Omental fat pad (tissue), 4 donors: Measurements from ENCODE around the gene SKOR1. TPM values are rescaled to one million over a fixed set of nuclear protein-coding genes. Genes with fewer than 3 reads are reported as not detected.

Experiments
- ATAC-seq: fragments of 150-250 bp; one replicate; pipeline ENCODE4 v1.9.1; 2016; ENCODE audit warnings: mild to moderate bottlenecking, moderate library complexity; ENCODE audit not compliant: low FRiP score
- DNase-seq: peaks from one replicate; pipeline ENCODE4 v3.0.0-alpha.2; 2019; ENCODE audit warnings: low spot score
- total RNA-seq, 4 donors: library from RNA; depleted of rRNA; stranded (reverse); fragments of >200 nt; gene quantifications; one replicate each; pipeline ENCODE4 v1.1.0, GENCODE V29; 2016
- TF ChIP-seq, protein P1 (sequence below), 3 donors: fragments of 450-650 bp; IDR thresholded peaks; one replicate each; pipeline ENCODE4 v1.5.1; 2016 to 2017; ENCODE audit warnings: antibody characterized with exemption in 3 of 3, mild to moderate bottlenecking in 3 of 3, moderate library complexity in 2 of 3

Gene SKOR1
- total RNA-seq, 4 donors from 2014 or later, result 0.19 to 1.1 (median 0.49) TPM

- DNase-seq, result no peak
- no peak for ATAC-seq
- TF ChIP-seq, protein P1, sequence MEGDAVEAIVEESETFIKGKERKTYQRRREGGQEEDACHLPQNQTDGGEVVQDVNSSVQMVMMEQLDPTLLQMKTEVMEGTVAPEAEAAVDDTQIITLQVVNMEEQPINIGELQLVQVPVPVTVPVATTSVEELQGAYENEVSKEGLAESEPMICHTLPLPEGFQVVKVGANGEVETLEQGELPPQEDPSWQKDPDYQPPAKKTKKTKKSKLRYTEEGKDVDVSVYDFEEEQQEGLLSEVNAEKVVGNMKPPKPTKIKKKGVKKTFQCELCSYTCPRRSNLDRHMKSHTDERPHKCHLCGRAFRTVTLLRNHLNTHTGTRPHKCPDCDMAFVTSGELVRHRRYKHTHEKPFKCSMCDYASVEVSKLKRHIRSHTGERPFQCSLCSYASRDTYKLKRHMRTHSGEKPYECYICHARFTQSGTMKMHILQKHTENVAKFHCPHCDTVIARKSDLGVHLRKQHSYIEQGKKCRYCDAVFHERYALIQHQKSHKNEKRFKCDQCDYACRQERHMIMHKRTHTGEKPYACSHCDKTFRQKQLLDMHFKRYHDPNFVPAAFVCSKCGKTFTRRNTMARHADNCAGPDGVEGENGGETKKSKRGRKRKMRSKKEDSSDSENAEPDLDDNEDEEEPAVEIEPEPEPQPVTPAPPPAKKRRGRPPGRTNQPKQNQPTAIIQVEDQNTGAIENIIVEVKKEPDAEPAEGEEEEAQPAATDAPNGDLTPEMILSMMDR (IDR thresholded peaks at IDR 0.05), result no peak
Observed at GRCh38 chr15:67784856-67785430, 40.4 kb upstream of the SKOR1 start.

- TF ChIP-seq, protein P1 (IDR thresholded peaks at IDR 0.05), result no peak
- no peak for DNase-seq
- ATAC-seq, result no peak
Observed at GRCh38 chr15:67785431-67785830, 39.9 kb upstream of the SKOR1 start.

- TF ChIP-seq, protein P1 (IDR thresholded peaks at IDR 0.05), result no peak
- no peak for DNase-seq
- no peak for ATAC-seq
Observed at GRCh38 chr15:67786646-67787045, 38.7 kb upstream of the SKOR1 start.

- DNase-seq, result no peak
- TF ChIP-seq, protein P1 (IDR thresholded peaks at IDR 0.05), result no peak
- no peak for ATAC-seq
Observed at GRCh38 chr15:67788986-67789385, 36.3 kb upstream of the SKOR1 start.

DNA sequence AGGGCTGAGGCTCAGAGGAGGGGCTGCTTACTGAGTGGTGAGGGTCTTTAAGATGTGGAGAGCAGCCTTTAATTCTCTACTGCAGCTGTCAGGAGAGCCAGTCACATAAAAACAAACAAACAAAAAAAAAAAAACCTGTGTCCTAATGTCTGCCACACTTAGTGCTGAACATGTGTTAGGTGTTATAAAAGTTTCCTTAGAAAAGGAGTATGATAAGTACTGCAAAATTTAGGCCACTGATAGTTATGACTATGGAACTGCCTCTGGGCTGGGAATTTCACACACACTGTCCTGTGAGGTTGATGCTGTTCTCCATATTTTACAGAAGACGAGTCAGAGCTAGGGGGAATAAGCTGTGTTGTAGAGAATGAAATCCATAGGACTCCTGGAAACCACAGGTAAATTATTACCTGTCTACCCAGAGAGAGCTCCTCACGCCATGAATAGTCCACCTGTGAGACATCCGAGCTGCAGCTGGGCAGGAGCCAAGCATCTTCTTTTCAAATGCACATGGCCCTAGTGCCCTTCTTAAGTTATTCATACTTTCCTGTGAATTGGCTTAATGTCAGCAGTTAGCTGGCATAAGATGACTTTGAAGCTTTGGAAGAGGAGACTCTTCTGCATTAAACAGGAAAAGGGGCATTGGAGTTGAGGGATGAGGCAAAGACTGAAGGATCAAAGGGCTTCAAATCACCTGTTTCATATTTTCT, 34.5 kb upstream of the SKOR1 start:
- ATAC-seq (no peak), DNase-seq (no peak)
- TF ChIP-seq, protein P1 (IDR thresholded peaks at IDR 0.05), result no peak

DNA sequence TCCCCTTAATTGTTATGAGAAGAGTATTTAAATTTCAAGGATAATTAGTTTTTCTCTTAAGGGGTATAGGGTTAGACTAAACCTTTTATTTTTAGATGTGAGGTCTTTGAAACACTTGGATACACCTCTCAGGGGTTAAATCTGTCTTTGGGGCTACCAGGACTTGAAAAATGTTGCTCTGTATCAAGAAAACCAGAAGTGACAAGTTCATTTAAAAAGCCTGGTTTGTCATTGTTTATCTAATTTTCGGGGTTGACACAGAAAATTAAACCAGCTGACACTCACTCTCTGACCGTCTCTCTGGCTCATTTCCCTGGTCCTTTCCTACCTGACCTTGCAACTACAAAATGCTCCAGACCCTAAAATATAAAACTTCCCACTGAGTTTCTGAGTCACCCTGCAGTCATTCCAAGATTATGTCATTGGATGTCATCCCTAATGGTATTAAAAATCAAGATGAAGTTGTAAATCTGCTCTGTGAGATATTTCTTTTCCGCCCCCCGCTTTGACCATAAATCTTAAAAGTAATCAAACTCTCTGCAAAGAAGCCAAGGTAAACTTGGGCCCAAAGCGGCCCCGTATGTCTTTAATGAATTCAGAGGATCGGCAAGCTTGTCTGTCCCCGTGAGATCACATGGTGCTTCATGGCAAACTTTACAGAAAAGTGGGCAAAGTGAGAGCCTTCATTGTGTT, 32.9 kb upstream of the SKOR1 start:
- DNase-seq, result no peak
- ATAC-seq, result no peak
- TF ChIP-seq, protein P1 (IDR thresholded peaks at IDR 0.05), result no peak
